ENCODE results near the gene AGR2.

- TF ChIP-seq CTCF (conservative IDR thresholded peaks at IDR 0.05; ENCODE audit: low read length) = no peak
- TF ChIP-seq EZH2phosphoT487 (IDR thresholded peaks at IDR 0.05; ENCODE audit: borderline replicate concordance) = no peak
Measured at GRCh38 chr7:16841681-16842080, 36.9 kb upstream of the AGR2 start.

Measured in Loucy (cell line).